ENCODE results near the gene PTPN18.

Gene PTPN18

DNA sequence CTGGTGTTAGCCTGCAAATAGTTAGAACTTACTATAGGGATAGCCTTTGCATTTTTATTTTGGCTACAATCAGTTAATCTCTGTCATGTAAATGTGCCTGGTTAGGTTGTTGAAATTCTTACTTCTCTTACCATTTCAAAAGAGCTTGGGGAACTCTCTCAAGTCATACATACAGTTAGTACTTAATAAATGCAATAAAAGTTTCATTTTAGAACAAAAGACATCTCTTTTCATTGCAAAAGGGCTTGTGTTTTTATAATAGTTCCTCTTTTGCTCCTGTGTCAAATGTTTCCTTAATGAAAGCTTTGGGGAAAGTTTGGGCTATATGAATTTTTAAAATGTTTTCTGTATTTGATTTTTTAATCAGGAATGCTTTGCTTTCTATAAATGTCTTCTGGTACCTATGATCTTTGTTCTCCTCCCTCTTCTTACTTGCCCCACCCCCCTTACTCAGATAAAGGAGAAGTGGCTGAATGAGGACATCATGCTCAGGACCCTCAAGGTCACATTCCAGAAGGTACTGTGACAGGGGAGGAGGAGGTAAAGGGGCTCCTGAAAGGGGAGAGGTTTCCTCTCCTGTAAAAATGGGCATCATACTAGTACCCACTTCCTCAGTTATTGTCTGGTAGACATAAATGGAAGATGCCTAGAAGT, 13.6 kb downstream of the PTPN18 start:
- no peak for ATAC-seq (ENCODE audit: insufficient read depth, low read depth)
- no peak overlapping the region for H2AFZ ChIP-seq (ENCODE audit: low read depth, low read length)
- H3K79me2 ChIP-seq (ENCODE audit: insufficient read depth, low read length): peaks cover 14% of the 10 kb centered on the region
- no peaks in the 10 kb centered on the region for H3K9me3 ChIP-seq (ENCODE audit: insufficient read depth, low read length, severe bottlenecking)
- no peaks in the 10 kb centered on the region for H4K20me1 ChIP-seq (ENCODE audit: insufficient read depth, low read length)
- peaks cover 25% of the 10 kb centered on the region for H3K4me1 ChIP-seq (ENCODE audit: insufficient read depth, low read length)
- H3K4me2 ChIP-seq (ENCODE audit: insufficient read depth, low read length): no peak overlapping the region
- DNase-seq: no peak
- H3K9ac ChIP-seq (ENCODE audit: low read depth, low read length): no peak overlapping the region
- H3K36me3 ChIP-seq (ENCODE audit: insufficient read depth, low read length): no peaks in the 10 kb centered on the region
- no peaks in the 10 kb centered on the region for H3K27me3 ChIP-seq (ENCODE audit: insufficient read depth, low read length, poor library complexity)
- TF ChIP-seq EZH2 (IDR thresholded peaks at IDR 0.05; ENCODE audit: borderline replicate concordance, low read depth, low read length, severe bottlenecking): no peak
- TF ChIP-seq, protein P1, sequence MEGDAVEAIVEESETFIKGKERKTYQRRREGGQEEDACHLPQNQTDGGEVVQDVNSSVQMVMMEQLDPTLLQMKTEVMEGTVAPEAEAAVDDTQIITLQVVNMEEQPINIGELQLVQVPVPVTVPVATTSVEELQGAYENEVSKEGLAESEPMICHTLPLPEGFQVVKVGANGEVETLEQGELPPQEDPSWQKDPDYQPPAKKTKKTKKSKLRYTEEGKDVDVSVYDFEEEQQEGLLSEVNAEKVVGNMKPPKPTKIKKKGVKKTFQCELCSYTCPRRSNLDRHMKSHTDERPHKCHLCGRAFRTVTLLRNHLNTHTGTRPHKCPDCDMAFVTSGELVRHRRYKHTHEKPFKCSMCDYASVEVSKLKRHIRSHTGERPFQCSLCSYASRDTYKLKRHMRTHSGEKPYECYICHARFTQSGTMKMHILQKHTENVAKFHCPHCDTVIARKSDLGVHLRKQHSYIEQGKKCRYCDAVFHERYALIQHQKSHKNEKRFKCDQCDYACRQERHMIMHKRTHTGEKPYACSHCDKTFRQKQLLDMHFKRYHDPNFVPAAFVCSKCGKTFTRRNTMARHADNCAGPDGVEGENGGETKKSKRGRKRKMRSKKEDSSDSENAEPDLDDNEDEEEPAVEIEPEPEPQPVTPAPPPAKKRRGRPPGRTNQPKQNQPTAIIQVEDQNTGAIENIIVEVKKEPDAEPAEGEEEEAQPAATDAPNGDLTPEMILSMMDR (IDR thresholded peaks at IDR 0.05; ENCODE audit: borderline replicate concordance, extremely low read depth, low read length, poor library complexity, severe bottlenecking): no peak
- no peak overlapping the region for H3K4me3 ChIP-seq (ENCODE audit: low read depth in 1 of 2, low read length in 2 of 2)
- H3K27ac ChIP-seq (ENCODE audit: low read length): no peak overlapping the region

DNA sequence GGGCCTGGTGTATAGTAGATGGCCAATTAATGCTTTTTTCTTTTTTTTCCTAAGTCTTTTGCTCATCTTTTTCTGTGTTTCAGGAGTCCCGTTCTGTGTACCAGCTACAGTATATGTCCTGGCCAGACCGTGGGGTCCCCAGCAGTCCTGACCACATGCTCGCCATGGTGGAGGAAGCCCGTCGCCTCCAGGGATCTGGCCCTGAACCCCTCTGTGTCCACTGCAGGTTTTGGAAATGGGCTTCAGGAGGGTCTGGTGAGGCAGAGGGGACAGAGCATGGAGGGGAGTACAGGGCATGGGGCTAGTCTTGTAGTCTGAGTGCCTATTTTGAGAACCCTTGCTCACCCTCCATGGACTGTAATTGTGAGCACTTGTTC, 14.1 kb downstream of the PTPN18 start:
- Histone ChIP-seq H4K20me1 (ENCODE audit: insufficient read depth, low read length) (no peaks in the 10 kb centered on the region), H3K4me3 (ENCODE audit: low read depth in 1 of 2, low read length in 2 of 2) (no peak overlapping the region), H2AFZ (ENCODE audit: low read depth, low read length) (no peak overlapping the region), H3K4me1 (ENCODE audit: insufficient read depth, low read length) (peaks cover 25% of the 10 kb centered on the region), H3K4me2 (ENCODE audit: insufficient read depth, low read length) (no peak overlapping the region), H3K27me3 (ENCODE audit: insufficient read depth, low read length, poor library complexity) (no peaks in the 10 kb centered on the region), H3K9ac (ENCODE audit: low read depth, low read length) (no peak overlapping the region), H3K79me2 (ENCODE audit: insufficient read depth, low read length) (peaks cover 14% of the 10 kb centered on the region), H3K36me3 (ENCODE audit: insufficient read depth, low read length) (0 out of 2 replicates have a peak, but pooled peaks cover under 1% of the 10 kb centered on the region), H3K9me3 (ENCODE audit: insufficient read depth, low read length, severe bottlenecking) (no peaks in the 10 kb centered on the region), H3K27ac (ENCODE audit: low read length) (no peak overlapping the region)
- TF ChIP-seq, protein P1 (IDR thresholded peaks at IDR 0.05; ENCODE audit: borderline replicate concordance, extremely low read depth, low read length, poor library complexity, severe bottlenecking): no peak
- TF ChIP-seq EZH2 (IDR thresholded peaks at IDR 0.05; ENCODE audit: borderline replicate concordance, low read depth, low read length, severe bottlenecking): no peak
- ATAC-seq (ENCODE audit: insufficient read depth, low read depth) (no peak), DNase-seq (no peak)

DNA sequence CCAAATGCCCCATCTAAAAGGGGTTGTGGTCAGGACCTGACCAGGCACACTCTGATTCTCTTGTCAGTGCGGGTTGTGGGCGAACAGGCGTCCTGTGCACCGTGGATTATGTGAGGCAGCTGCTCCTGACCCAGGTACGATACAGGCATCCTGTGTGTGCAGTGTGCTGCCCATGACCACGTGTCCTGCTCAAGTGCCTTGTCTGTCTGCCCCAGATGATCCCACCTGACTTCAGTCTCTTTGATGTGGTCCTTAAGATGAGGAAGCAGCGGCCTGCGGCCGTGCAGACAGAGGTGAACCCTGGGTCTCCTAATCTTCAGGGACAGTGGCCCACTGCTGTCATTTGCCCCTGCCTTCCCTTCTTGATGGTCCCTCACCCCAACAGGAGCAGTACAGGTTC, 14.6 kb downstream of the PTPN18 start:
- no peak for TF ChIP-seq EZH2 (IDR thresholded peaks at IDR 0.05; ENCODE audit: borderline replicate concordance, low read depth, low read length, severe bottlenecking)
- TF ChIP-seq, protein P1 (IDR thresholded peaks at IDR 0.05; ENCODE audit: borderline replicate concordance, extremely low read depth, low read length, poor library complexity, severe bottlenecking): no peak
- Histone ChIP-seq H3K4me3 (ENCODE audit: low read depth in 1 of 2, low read length in 2 of 2) (no peak overlapping the region), H3K27me3 (ENCODE audit: insufficient read depth, low read length, poor library complexity) (no peaks in the 10 kb centered on the region), H3K4me2 (ENCODE audit: insufficient read depth, low read length) (no peak overlapping the region), H2AFZ (ENCODE audit: low read depth, low read length) (no peak overlapping the region), H3K27ac (ENCODE audit: low read length) (no peak overlapping the region), H3K36me3 (ENCODE audit: insufficient read depth, low read length) (0 out of 2 replicates have a peak, but pooled peaks cover 5% of the 10 kb centered on the region), H4K20me1 (ENCODE audit: insufficient read depth, low read length) (no peaks in the 10 kb centered on the region), H3K79me2 (ENCODE audit: insufficient read depth, low read length) (peaks cover 14% of the 10 kb centered on the region), H3K9ac (ENCODE audit: low read depth, low read length) (no peak overlapping the region), H3K4me1 (ENCODE audit: insufficient read depth, low read length) (peaks cover 25% of the 10 kb centered on the region), H3K9me3 (ENCODE audit: insufficient read depth, low read length, severe bottlenecking) (no peaks in the 10 kb centered on the region)
- DNase-seq (peak; percentile 32), ATAC-seq (ENCODE audit: insufficient read depth, low read depth) (peak; percentile 37)

Measured in DND-41 (cell line).